ENCODE measurements around the gene RRN3. TPM values are rescaled to one million over a fixed set of nuclear protein-coding genes. Genes with fewer than 3 reads are reported as not detected.
"Not testable (repeated sequence)": the region's sequence is repeated elsewhere in the genome, so short reads cannot be mapped to it uniquely, and the experiment has no call there.

The RRN3 gene
- polyA plus RNA-seq, 1 donor (not counting 4 experiments of a cell fraction or from before 2014, with no cell fraction given) = 60.3 TPM

DNA sequence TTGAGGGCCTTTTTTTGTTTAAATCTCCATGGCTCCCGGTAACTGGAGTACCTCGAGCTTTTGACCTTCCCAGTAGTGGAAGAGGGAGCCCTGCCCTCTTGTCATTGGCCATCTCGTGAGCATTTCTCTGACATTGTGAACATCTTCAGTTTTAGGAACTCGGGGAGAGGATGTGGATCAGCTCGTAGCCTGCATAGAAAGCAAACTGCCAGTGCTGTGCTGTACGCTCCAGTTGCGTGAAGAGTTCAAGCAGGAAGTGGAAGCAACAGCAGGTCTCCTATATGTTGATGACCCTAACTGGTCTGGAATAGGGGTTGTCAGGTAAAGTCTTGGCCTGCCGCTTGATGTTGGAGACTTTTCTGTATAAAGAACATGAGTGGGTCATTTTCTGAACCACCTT is 62.5 kb downstream of the RRN3 start:
- peaks cover 8% of the 10 kb centered on the region for H3K4me1 ChIP-seq (ENCODE audit: control insufficient read depth, extremely low read depth, insufficient read depth, low read length)
- no peaks in the 10 kb centered on the region for H4K20me1 ChIP-seq (ENCODE audit: control insufficient read depth, extremely low read depth, insufficient read depth, low read length)
- no peak overlapping the region for H3K4me2 ChIP-seq (ENCODE audit: control insufficient read depth, extremely low read depth, insufficient read depth, low read depth, low read length)
- FAIRE-seq = no peak
- no peak overlapping the region for H3K27ac ChIP-seq (ENCODE audit: control insufficient read depth, insufficient read depth, low read length)
- peaks cover 7% of the 10 kb centered on the region for H3K79me2 ChIP-seq (ENCODE audit: control insufficient read depth, insufficient read depth, low read length)
- dilution Hi-C loops (cut with MboI; ENCODE audit: extremely low pct_ligation_motif_present, low sequenced_read_pairs) = no loop called here
- no peak overlapping the region for H3K4me3 ChIP-seq (ENCODE audit: control insufficient read depth in 2 of 3, extremely low read depth in 1 of 3, insufficient read depth in 2 of 3, low read depth in 1 of 3, low read length in 3 of 3)
- no peak overlapping the region for H3K9ac ChIP-seq (ENCODE audit: control insufficient read depth, extremely low read depth, insufficient read depth, low read length)
- TF ChIP-seq EZH2 (IDR thresholded peaks at IDR 0.05; ENCODE audit: low read length) = no peak
- TF ChIP-seq, protein P1, sequence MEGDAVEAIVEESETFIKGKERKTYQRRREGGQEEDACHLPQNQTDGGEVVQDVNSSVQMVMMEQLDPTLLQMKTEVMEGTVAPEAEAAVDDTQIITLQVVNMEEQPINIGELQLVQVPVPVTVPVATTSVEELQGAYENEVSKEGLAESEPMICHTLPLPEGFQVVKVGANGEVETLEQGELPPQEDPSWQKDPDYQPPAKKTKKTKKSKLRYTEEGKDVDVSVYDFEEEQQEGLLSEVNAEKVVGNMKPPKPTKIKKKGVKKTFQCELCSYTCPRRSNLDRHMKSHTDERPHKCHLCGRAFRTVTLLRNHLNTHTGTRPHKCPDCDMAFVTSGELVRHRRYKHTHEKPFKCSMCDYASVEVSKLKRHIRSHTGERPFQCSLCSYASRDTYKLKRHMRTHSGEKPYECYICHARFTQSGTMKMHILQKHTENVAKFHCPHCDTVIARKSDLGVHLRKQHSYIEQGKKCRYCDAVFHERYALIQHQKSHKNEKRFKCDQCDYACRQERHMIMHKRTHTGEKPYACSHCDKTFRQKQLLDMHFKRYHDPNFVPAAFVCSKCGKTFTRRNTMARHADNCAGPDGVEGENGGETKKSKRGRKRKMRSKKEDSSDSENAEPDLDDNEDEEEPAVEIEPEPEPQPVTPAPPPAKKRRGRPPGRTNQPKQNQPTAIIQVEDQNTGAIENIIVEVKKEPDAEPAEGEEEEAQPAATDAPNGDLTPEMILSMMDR (optimal IDR thresholded peaks at IDR 0.05 in 1 of 3, IDR thresholded peaks at IDR 0.05 in 1 of 3, conservative IDR thresholded peaks at IDR 0.05 in 1 of 3; ENCODE audit: extremely low read depth in 1 of 3, insufficient read depth in 2 of 3, low read length in 3 of 3) = no peak
- H2AFZ ChIP-seq (ENCODE audit: control insufficient read depth, low read length) = no peak overlapping the region
- no peaks in the 10 kb centered on the region for H3K27me3 ChIP-seq (ENCODE audit: control insufficient read depth, extremely low read depth, insufficient read depth, low read length)
- H3K36me3 ChIP-seq (ENCODE audit: control insufficient read depth in 2 of 2, extremely low read depth in 1 of 2, insufficient read depth in 2 of 2, low read length in 2 of 2) = peaks cover 39 to 43% of the 10 kb centered on the region in 2 experiments
- no peak for DNase-seq (ENCODE audit: low read depth, low spot score)
- no peaks in the 10 kb centered on the region for H3K9me1 ChIP-seq (ENCODE audit: control insufficient read depth, extremely low read depth, insufficient read depth, low read length)
- H3K9me3 ChIP-seq (ENCODE audit: control insufficient read depth, low read depth, low read length) = no peaks in the 10 kb centered on the region

DNA sequence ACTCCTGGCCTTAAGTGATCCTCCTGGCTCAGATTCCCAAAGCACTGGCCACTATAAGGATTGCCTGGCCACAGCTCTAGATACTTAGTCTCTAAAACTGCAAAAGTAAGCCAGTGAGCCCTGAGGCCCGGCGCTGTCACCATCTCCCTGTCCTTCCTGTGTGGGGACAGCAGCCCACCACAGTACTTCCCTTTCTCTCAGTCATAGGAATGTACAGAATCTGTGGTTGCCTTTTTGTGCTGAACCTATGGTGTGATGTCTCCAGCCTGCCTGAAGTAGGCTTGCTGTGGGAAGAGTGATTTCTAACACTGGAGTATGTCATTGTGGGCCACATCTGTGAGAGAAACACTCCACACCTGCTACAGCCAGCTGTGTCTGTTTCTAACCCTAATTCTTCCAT is 62.9 kb downstream of the RRN3 start:
- Histone ChIP-seq H3K36me3 (ENCODE audit: control insufficient read depth in 2 of 2, extremely low read depth in 1 of 2, insufficient read depth in 2 of 2, low read length in 2 of 2) (peaks cover 39 to 40% of the 10 kb centered on the region in 2 experiments), H2AFZ (ENCODE audit: control insufficient read depth, low read length) (no peak overlapping the region), H3K79me2 (ENCODE audit: control insufficient read depth, insufficient read depth, low read length) (peaks cover 7% of the 10 kb centered on the region), H3K9me1 (ENCODE audit: control insufficient read depth, extremely low read depth, insufficient read depth, low read length) (no peaks in the 10 kb centered on the region), H3K4me2 (ENCODE audit: control insufficient read depth, extremely low read depth, insufficient read depth, low read depth, low read length) (no peak overlapping the region), H3K27ac (ENCODE audit: control insufficient read depth, insufficient read depth, low read length) (no peak overlapping the region), H3K9ac (ENCODE audit: control insufficient read depth, extremely low read depth, insufficient read depth, low read length) (no peak overlapping the region), H4K20me1 (ENCODE audit: control insufficient read depth, extremely low read depth, insufficient read depth, low read length) (no peaks in the 10 kb centered on the region), H3K4me1 (ENCODE audit: control insufficient read depth, extremely low read depth, insufficient read depth, low read length) (peaks cover 8% of the 10 kb centered on the region), H3K27me3 (ENCODE audit: control insufficient read depth, extremely low read depth, insufficient read depth, low read length) (no peaks in the 10 kb centered on the region), H3K9me3 (ENCODE audit: control insufficient read depth, low read depth, low read length) (no peaks in the 10 kb centered on the region), H3K4me3 (ENCODE audit: control insufficient read depth in 2 of 3, extremely low read depth in 1 of 3, insufficient read depth in 2 of 3, low read depth in 1 of 3, low read length in 3 of 3) (no peak overlapping the region)
- FAIRE-seq (no peak), DNase-seq (ENCODE audit: low read depth, low spot score) (no peak)
- TF ChIP-seq, protein P1 (optimal IDR thresholded peaks at IDR 0.05 in 1 of 3, IDR thresholded peaks at IDR 0.05 in 1 of 3, conservative IDR thresholded peaks at IDR 0.05 in 1 of 3; ENCODE audit: extremely low read depth in 1 of 3, insufficient read depth in 2 of 3, low read length in 3 of 3) = no peak
- no peak for TF ChIP-seq EZH2 (IDR thresholded peaks at IDR 0.05; ENCODE audit: low read length)
- dilution Hi-C loops (cut with MboI; ENCODE audit: extremely low pct_ligation_motif_present, low sequenced_read_pairs) = no loop called here

DNA sequence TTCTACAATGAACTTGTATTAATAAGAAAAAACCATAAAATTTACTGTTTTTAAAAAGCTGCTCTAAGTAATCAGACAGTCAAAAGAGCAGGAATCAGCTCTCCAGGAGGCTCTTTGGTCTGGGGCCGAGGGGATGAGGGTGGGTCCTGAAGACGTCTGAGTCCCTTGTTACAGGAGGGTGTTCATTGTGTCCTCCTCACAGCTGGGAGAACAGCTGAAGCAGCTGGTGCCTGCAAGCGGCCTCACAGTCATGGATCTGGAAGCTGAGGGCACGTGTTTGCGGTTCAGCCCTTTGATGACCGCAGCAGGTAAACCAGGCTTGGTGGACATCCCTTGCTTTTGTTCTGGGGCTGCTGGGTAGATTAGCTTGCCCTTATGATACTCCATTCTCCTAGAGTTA is 64.3 kb downstream of the RRN3 start:
- H3K4me2 ChIP-seq (ENCODE audit: control insufficient read depth, extremely low read depth, insufficient read depth, low read depth, low read length); H3K9ac ChIP-seq (ENCODE audit: control insufficient read depth, extremely low read depth, insufficient read depth, low read length); H4K20me1 ChIP-seq (ENCODE audit: control insufficient read depth, extremely low read depth, insufficient read depth, low read length); H2AFZ ChIP-seq (ENCODE audit: control insufficient read depth, low read length); H3K27ac ChIP-seq (ENCODE audit: control insufficient read depth, insufficient read depth, low read length); dilution Hi-C loops (cut with MboI; ENCODE audit: extremely low pct_ligation_motif_present, low sequenced_read_pairs); H3K4me3 ChIP-seq (ENCODE audit: control insufficient read depth in 2 of 3, extremely low read depth in 1 of 3, insufficient read depth in 2 of 3, low read depth in 1 of 3, low read length in 3 of 3); H3K9me1 ChIP-seq (ENCODE audit: control insufficient read depth, extremely low read depth, insufficient read depth, low read length); H3K27me3 ChIP-seq (ENCODE audit: control insufficient read depth, extremely low read depth, insufficient read depth, low read length); FAIRE-seq; DNase-seq (ENCODE audit: low read depth, low spot score); H3K9me3 ChIP-seq (ENCODE audit: control insufficient read depth, low read depth, low read length); H3K79me2 ChIP-seq (ENCODE audit: control insufficient read depth, insufficient read depth, low read length): not testable (repeated sequence)
- Histone ChIP-seq H3K36me3 (ENCODE audit: control insufficient read depth in 2 of 2, extremely low read depth in 1 of 2, insufficient read depth in 2 of 2, low read length in 2 of 2) (peaks cover 28% of the 10 kb centered on the region in 2 experiments), H3K4me1 (ENCODE audit: control insufficient read depth, extremely low read depth, insufficient read depth, low read length) (peaks cover 13% of the 10 kb centered on the region)

Measured in keratinocyte (primary cell).